ENCODE results near the gene TAF11L5.
A peak's percentile ranks its signal among the peaks of the same experiment; 100 is the strongest.
"Not testable (repeated sequence)": the region's sequence is repeated elsewhere in the genome, so short reads cannot be mapped to it uniquely, and the experiment has no call there.

The TAF11L5 gene

DNA sequence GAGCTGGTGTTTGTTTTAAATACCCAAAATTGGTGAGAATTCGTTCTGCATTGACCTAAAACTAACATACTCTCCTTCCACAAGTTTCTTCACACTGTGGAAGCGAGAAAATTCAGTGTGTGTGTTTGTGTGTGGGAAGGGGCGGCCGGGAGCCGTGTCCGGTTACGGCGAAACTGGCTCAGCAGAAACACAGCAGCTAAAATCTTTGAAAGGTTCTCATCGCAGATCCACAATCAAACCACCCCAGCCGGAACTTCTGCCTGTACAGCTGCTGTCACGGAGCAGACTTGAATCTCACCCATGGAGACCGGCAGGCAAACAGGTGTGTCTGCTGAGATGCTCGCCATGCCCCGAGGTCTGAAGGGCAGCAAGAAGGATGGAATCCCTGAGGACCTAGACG is at the start of gene TAF11L5:
Gene TAF11L5, plus strand, starts transcription at position 301 of the 400 bp plus-strand sequence.
- DNase-seq, result not testable (repeated sequence)

DNA sequence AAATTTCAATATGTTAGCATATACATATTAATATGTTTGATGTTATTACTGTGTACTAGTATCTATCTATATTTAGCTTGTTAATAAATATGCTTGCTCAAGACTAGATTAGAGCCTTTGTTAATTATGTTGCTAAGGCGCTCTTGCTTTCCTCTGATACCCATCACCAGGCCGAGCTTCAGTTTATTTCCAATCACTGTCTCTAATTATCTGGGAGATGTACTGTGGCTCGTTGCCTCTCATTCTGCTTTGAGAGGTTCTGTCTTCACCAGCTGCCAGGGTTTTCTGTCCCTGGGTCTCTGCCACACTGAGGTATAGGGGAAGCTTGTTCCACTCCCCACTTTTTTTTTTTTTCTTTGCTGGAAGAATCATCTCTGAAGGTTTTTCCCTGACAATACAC is 48.0 kb upstream of the TAF11L5 start:
- no peak for DNase-seq

DNA sequence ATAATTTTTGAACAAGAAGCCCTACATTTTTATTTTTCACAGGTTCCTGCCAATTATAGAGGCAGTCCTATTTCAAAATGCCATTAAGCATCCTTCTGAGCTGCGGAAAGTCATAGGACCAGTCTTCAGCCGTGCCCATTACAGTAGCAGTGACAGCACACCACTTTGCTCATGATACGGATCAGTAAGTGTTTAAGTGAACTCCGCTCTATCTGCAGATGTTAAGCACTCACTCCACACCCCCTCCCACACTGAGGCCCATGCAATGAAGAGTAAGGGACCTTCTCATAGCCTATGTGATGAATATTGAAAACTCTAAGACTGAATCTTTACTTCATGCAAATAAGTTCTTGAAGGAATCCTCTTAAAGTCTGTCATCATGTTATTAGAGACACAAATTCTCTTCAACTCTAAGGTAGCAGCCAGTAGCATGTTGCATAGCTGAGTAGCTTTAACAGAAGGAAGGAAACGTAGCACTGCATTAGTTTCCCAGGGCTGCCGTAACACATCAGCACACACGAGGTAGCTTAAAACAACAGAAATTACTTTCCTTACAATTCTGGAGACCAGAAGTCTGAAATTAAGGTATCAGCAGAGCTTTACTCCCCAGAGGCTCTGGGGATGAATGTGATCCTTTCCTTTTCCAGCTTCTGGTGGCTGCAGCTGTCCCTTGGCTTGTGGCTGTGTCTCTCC is 47.3 kb upstream of the TAF11L5 start:
- DNase-seq, result no peak

DNA sequence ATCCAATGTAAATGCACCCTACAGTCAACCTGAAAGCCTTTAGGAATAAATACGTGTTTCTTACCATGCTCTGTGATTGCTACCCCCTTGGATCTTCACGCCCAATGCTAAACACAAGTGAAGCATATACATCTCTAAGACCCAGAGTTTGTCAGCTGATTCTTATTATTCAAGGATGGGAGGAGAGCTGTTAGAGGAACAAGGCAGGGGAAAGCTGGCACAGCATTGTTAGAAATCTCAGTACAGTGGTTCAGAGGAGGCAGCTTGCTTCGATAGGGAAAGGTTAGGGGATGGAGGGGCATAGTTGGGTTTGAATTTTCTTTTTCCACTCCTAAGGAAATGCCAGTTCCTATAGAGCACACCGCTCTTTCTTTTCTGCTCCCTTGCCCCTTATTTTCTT is 43.7 kb upstream of the TAF11L5 start:
- DNase-seq, result peak; percentile 3

DNA sequence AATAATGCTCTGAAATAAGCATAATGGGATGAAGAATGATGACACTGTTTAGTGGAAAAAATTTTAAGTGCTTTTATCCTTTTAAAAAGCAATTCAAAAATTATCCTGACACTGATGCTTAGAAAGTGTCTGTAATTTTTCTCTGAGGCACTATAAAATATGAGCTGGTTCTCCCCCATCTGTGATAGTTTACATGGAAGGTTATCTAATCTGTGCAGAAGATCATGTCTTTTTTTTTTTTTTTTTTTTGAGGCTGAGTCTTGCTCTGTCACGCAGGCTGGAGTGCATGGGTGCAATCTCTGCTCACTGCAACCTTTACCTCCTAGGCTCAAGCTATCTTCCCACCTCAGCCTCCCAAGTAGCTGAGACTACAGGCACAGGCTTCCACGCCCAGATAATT is 42.2 kb upstream of the TAF11L5 start:
- no peak for DNase-seq

DNA sequence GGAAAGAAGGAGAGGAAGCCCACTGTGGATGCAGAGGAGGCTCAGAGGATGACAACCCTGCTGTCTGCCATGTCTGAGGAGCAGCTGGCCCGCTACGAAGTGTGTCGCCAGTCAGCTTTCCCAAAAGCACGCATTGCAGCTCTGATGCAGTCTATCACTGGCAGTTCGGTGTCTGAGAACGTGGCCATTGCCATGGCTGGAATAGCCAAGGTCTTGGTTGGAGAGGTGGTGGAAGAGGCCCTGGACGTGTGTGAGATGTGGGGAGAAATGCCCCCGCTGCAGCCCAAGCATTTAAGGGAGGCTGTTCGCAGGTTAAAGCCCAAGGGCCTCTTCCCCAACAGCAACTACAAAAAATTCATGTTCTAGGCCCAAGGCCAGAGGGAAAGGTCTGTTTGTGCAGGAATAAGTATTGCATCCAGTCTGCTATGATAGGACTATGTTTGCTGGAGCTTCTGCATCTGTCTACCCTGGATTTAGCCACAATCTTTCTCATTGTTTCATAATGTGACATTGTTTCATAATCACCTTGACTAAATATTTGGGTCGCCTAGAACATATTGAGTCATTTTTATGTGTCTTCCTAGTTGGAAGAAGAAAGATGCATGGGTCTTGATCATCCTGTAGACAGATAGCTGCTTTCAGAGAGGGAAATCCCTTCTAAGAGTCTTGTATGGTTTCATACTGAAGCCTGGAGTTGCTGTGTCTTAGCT is 38.4 kb upstream of the TAF11L5 start:
- not testable (repeated sequence) for DNase-seq

DNA sequence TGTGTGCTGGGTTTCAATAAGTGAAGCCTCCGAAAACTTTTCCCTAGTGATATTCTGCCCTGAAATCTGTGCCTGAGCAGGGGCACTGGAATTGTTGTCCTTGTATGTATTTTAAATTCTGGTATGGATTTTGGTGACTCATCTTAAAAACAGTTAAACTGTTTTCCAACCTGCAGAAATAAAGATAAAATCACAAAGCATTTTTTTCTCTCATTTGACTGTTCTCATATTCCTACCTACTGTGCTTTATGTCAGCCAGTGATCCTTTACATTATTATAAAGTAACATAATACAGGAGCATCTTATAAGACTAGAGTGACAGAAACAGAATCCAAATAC is 37.9 kb upstream of the TAF11L5 start:
- no peak for DNase-seq

DNA sequence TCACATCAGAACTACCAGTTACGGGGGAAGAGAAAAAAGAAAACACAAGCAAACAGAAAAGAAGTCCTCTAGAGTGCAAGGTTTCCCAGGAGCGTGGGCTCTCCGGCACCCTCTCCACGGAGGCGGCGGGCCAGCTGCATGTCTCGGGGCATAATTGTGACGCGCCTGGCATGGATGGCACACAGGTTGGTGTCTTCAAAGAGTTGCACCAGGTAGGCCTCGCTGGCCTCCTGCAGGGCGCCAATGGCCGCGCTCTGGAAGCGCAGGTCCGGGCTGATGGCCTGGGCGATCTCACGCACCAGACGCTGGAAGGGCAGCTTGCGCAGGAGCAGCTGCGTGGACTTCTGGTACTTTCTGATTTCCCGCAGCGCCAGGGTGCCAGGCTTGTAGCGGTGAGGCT is 33.8 kb upstream of the TAF11L5 start:
- DNase-seq, result not testable (repeated sequence)

DNA sequence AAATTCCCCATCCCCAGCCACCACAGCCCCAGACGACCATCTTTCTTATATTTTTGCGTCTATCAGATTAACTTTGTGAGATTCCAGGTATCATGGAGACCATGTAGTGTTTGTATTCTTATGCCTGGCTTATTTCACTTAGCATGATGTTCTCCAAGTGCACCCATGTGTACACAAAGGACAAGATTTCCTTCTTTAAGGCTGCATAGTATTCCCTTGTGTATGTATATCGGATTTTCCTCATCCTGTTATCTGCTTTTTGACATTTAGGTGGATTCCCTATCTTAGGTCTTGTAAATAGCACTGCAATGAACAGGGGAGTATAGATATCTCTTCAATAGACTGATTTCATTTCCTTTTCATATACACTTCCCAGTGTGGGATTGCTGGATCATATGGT is 32.3 kb upstream of the TAF11L5 start:
- DNase-seq, result no peak

DNA sequence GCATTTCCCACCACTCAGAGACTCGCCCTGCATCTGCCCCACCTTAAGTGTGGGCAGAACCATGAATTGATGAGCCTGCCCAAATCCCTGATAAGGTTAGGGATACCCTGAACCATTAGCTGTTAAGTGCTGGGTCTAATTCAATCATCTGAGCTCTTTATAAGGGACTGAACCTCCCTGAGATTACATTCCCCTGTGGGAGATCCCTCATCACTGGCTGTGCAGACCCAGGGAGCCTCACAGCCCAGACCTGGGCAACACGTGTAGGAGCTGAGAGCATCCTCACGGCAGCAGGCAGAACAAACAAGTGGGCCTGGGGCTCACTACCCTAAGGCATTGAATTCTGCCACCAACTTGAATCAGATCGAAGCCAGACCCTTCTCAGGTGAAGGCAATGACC is 27.6 kb upstream of the TAF11L5 start:
- DNase-seq, result no peak

DNA sequence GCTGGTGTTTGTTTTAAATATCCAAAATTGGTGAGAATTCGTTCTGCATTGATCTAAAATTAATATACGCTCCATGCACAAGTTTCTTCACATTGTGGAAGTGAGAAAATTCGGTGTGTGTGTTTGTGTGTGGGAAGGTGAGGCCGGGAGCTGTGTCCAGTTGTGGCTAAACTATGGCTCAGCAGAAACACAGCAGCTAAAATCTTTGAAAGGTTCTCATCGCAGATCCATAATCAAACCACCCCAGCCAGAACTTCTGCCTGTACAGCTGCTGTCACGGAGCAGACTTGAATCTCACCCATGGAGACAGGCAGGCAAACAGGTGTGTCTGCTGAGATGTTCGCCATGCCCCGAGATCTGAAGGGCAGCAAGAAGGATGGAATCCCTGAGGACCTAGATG is 27.1 kb upstream of the TAF11L5 start, which contains the start of gene TAF11L2:
Gene TAF11L2, plus strand, starts transcription at position 301 of the 400 bp plus-strand sequence.
- not testable (repeated sequence) for DNase-seq

DNA sequence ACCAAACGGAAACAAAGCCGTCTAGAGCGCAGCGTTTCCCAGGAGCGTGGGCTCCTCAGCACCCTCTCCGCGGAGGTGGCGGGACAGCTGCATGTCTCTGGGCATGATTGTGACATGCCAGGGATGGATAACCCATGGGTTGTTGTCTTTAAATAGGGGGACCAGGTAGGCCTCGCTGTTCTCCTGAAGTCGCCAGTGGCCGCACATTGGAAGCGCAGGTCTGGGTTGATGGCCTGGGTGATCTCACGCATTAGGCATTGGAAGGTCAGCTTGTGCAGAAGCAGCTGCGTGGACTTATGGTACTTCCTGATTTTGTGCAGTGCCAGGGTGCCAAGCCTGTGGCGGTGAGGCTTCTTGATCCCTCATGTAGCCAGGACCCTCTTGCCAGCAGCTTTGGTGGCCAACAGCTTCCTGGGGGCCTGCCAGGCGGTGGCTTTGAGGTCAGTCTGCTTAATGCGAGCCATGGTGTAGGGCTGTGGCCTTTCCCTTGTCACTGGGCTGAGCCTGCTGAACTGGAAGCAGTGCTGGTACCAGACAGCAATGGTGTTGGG is 13.2 kb upstream of the TAF11L5 start:
- DNase-seq, result no peak

DNA sequence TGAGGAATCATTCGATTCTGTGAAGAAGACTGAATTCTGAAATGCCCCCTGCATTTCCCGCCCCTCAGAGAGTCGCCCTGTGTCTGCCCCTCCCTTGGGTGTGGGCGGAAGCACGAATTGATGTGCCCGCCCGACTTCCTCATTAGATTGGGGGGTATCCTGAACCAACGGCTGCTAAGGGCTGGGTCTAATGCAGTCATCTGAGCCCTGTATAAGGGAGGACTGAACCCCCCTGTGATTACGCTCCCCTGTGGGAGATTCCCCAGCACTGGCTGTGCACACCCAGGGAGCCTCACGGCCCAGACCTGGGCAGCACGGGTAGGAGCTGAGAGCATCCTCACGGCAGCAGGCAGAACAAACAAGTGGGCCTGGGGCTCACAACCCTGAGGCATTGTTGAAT is 7.5 kb upstream of the TAF11L5 start:
- not testable (repeated sequence) for DNase-seq

DNA sequence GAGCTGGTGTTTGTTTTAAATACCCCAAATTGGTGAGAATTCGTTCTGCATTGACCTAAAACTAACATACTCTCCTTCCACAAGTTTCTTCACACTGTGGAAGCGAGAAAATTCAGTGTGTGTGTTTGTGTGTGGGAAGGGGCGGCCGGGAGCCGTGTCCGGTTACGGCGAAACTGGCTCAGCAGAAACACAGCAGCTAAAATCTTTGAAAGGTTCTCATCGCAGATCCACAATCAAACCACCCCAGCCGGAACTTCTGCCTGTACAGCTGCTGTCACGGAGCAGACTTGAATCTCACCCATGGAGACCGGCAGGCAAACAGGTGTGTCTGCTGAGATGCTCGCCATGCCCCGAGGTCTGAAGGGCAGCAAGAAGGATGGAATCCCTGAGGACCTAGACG is 7.0 kb upstream of the TAF11L5 start, which contains the start of gene TAF11L3:
Gene TAF11L3, plus strand, starts transcription at position 301 of the 400 bp plus-strand sequence.
- DNase-seq, result not testable (repeated sequence)

DNA sequence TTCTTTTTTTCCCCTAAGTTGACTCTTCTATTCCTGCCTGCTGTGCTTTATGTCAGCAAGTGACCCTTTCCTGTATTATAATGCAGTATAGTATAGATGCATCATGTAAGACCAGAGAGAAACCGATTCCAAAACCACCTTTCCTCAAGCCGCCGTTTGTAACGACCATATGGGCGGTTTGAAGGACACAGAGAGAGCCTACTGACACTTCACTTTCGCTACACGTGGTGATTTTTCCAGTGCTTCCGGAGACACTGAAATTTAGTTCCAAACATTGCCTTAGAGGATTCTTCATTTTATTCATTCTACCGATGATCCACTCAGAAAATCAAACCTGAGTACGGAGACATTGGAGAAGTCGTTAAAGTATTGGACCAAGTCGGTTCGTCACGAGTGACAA is 5.5 kb upstream of the TAF11L5 start:
- DNase-seq, result not testable (repeated sequence)

DNA sequence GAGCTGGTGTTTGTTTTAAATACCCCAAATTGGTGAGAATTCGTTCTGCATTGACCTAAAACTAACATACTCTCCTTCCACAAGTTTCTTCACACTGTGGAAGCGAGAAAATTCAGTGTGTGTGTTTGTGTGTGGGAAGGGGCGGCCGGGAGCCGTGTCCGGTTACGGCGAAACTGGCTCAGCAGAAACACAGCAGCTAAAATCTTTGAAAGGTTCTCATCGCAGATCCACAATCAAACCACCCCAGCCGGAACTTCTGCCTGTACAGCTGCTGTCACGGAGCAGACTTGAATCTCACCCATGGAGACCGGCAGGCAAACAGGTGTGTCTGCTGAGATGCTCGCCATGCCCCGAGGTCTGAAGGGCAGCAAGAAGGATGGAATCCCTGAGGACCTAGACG is 3.5 kb upstream of the TAF11L5 start, which contains the start of gene TAF11L4:
Gene TAF11L4, plus strand, starts transcription at position 301 of the 400 bp plus-strand sequence.
- DNase-seq, result not testable (repeated sequence)

DNA sequence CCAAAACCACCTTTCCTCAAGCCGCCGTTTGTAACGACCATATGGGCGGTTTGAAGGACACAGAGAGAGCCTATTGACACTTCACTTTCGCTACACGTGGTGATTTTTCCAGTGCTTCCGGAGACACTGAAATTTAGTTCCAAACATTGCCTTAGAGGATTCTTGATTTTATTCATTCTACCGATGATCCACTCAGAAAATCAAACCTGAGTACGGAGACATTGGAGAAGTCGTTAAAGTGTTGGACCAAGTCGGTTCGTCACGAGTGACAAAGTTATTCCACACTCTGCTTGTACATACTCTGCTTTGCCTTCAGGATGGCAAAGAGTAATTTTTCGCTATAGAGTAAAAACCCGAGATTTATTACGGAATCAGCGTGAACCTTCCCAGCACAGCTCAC is 1.5 kb downstream of the TAF11L5 start:
- DNase-seq, result not testable (repeated sequence)

DNA sequence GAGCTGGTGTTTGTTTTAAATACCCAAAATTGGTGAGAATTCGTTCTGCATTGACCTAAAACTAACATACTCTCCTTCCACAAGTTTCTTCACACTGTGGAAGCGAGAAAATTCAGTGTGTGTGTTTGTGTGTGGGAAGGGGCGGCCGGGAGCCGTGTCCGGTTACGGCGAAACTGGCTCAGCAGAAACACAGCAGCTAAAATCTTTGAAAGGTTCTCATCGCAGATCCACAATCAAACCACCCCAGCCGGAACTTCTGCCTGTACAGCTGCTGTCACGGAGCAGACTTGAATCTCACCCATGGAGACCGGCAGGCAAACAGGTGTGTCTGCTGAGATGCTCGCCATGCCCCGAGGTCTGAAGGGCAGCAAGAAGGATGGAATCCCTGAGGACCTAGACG is 3.3 kb downstream of the TAF11L5 start, which contains the start of gene TAF11L6:
Gene TAF11L6, plus strand, starts transcription at position 301 of the 400 bp plus-strand sequence.
- not testable (repeated sequence) for DNase-seq
